Astrocyte of the spinal cord (primary cell): Measurements from ENCODE around the gene HOXA4.

Experiments used
- DNase-seq: peaks from one replicate; pipeline ENCODE4 v3.0.0; 2011; ENCODE audit warnings: low read depth, low spot score
- H3K4me3 ChIP-seq: 2 replicates; pipeline ENCODE4 v1.5.1; 2011; ENCODE audit warnings: low read depth, mild to moderate bottlenecking, low read length, moderate library complexity
- in situ Hi-C: cut with HindIII; loops from 2 replicates; pipeline ENCODE4 v1.10.0; 2017; ENCODE audit warnings: low sequenced_read_pairs
- TF ChIP-seq, protein P1 (sequence below): IDR thresholded peaks from 2 replicates; pipeline ENCODE4 v1.5.1; 2012; ENCODE audit warnings: low read depth, mild to moderate bottlenecking, low read length, inconsistent platforms

Gene HOXA4

DNA sequence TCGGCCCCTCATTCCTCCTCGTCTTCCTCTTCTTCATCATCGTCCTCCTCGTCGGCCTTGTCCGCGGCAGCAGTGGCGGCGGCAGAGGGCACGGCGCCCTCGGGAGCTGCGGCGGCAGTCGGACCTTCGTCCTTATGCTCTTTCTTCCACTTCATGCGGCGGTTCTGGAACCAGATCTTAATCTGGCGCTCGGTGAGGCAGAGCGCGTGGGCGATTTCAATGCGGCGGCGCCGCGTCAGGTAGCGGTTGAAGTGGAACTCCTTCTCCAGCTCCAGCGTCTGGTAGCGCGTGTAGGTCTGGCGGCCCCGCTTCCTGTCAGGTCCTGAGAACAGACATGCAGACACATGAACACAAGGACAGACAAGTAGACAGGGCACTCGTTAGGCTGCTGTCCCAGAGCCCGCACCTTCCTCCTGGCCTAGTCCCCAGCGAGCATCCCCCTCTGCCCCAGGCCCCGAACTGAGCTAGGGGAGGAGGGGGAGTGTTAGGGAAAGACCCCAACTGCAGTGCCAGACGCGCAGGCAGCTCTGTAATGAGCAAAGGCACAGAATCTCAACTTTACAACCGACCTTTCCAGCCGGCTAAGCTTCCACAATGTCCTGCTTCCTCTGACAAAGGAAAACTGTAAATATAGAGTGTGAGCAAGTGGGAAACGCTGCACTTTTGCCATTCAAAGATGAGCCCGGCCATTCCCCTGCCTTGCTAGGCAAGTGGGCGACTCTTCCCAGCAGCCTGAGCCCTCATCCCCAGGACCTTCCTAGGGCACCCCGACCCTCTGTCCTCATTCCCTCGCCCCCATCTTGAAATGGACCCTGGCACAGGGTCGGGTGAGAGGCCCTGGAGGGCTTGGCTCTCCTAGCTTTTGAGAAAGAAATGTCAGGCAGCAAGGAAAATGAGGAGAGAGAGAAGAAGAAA lies 24.6 kb upstream of the HOXA4 start:
- TF ChIP-seq, protein P1, sequence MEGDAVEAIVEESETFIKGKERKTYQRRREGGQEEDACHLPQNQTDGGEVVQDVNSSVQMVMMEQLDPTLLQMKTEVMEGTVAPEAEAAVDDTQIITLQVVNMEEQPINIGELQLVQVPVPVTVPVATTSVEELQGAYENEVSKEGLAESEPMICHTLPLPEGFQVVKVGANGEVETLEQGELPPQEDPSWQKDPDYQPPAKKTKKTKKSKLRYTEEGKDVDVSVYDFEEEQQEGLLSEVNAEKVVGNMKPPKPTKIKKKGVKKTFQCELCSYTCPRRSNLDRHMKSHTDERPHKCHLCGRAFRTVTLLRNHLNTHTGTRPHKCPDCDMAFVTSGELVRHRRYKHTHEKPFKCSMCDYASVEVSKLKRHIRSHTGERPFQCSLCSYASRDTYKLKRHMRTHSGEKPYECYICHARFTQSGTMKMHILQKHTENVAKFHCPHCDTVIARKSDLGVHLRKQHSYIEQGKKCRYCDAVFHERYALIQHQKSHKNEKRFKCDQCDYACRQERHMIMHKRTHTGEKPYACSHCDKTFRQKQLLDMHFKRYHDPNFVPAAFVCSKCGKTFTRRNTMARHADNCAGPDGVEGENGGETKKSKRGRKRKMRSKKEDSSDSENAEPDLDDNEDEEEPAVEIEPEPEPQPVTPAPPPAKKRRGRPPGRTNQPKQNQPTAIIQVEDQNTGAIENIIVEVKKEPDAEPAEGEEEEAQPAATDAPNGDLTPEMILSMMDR = no peak
- in situ Hi-C loops = loop anchor here (25.0 kb wide), 1 partner anchor 768 kb away; no protein-coding TSS in a partner anchor
- H3K4me3 ChIP-seq = peak overlapping the region; percentile 55
- DNase-seq = peak; percentile 37

DNA sequence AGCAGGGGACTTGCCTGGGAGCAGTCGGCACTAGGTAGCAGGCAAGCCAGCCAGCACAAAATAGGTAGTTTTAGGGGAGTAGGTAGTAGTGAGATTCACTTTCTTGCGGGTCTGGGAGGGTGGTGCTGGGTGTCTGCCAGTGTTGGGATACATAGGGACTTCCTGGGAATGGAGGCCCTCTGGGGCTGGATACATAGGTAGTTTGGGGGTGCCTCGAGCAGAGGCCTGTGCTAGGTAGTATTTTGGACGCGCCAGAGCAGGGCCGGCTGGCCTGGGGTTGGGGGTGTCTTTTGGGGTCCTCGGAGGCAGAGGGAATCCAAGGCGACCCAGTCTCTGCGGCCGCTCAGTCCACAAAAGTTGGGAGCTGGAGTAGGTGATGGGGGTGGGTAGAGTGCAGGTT lies 23.8 kb upstream of the HOXA4 start:
- TF ChIP-seq, protein P1 = no peak
- in situ Hi-C loops = loop anchor here (25.0 kb wide), 1 partner anchor 767 kb away; no protein-coding TSS in a partner anchor
- DNase-seq = no peak
- peak overlapping the region; percentile 55 for H3K4me3 ChIP-seq

DNA sequence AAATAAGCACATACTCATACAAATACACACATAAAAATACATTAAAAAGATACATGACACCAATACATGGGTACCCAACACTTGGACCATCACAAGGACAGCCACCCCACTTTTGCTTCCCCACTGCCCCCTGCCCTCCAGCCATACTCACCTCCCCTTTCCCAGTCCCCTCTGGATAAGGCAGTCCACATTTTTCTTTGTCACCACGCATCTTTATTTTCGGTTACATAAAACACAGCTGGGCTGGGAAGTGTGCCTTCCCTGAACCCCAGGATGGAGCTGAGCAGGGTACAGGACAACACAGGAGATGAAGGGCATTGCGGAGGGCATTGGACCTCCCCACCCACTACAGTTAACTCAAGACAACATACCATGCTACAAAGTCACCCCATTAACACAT lies 23.0 kb upstream of the HOXA4 start:
- peak; percentile 1 for DNase-seq
- TF ChIP-seq, protein P1 = no peak
- H3K4me3 ChIP-seq = peak overlapping the region; percentile 69
- in situ Hi-C loops = loop anchor here (25.0 kb wide), 1 partner anchor 766 kb away; no protein-coding TSS in a partner anchor

DNA sequence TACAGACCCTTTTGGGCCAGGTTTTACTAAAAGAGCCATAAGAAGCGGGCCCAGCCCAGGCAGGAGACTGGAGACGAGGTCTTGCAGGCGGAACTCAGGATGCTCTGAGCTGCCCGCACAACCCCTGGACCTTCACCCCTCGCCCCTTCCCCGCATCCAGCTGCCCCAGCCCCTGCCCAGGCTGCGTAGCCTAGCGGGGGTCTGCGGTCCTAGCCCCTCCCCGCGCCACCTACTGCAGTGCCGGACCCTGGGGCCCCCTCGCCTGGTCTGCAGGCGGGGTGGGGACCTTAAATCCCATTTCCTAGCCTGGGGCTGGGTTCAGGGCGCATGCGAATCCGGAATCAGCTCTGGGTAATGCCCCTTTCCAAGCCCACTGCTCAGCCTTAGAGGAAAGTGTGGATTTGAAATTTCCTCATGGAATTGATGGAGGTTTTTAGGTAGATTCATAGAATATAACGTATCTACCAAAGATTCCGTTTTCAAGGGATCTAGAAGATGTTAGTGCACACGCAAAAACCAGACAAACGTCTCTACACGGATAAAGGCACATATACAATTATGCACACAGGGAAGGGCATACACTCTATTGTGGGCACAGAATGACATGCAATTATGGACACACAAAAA lies 22.4 kb upstream of the HOXA4 start:
- no peak for DNase-seq
- in situ Hi-C loops = loop anchor here (25.0 kb wide), 1 partner anchor 766 kb away; no protein-coding TSS in a partner anchor
- TF ChIP-seq, protein P1 = no peak
- peak overlapping the region; percentile 69 for H3K4me3 ChIP-seq

DNA sequence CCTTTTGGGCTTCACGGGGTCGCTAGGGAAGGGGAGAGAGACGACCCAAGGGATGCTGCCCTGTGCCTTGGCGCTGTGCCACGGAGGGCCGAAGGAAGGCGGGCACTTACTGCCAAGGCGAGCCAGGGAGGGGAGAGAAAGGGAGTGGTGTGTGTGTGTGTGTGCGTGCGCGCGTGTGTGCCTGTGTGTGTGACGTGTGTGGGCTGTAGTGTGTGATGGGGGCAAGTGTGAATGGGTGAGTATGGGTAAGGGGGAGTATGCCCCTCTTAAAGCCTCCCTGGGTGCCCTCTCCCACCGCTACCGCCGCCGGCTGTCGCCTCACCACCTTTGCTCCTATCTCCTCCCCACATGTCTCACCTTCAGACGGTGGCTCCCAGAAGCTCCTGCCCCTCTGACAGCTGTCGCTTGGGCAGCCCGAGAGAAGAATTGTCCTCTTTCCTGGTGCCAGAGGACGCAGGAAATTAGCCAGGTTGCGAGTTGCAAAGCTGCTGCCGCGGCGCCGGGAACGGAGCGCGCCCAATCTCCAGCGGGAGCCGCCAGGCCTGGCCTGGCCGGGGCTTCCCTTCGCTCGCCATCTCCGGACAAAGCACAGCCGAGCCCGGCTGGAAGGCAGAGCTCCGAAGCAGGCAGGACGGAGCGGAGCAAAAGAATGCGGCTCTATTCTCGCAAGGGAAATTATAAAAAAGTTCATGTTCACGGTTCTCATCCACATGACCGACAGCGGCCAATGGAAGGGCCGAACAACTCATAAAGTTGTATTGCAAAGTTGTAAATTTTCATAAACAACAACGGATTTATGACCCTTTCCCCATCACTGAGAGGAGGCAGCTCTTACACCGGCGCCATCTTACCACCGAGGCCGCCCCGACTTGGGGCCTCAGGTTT lies 21.6 kb upstream of the HOXA4 start, which contains the start of gene HOXA3:
Gene HOXA3 (minus strand): TSS at position 653 of the 885 bp plus-strand sequence. CDS start 41,943 bp downstream, outside the sequence.
- in situ Hi-C loops = loop anchor here (25.0 kb wide), 1 partner anchor 765 kb away; no protein-coding TSS in a partner anchor
- peak; percentile 79 for DNase-seq
- H3K4me3 ChIP-seq = peak within 1 kb of the TSS; percentile 69
- TF ChIP-seq, protein P1 = no peak
